ENCODE data around the gene FBXL16.

DNA sequence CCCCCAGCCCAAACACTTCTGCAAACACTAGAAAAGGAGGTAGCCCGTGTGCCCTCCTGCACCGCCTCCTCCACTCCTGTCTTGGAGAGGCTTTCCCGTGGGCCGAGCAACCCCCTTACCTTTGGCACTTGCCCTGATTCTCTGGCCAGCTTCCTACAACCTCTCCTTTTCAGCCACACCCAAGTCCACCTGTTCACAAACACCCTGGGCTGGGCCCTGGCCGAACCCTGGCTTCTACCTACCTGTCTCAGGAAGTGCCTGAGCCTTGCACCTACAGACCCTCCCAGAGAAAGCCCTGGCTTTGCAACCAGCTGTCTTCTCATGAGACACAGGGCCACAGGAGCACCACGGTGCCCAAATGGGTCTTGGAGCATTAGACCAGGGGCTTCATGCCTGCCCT, 13.3 kb upstream of the FBXL16 start:
- TF ChIP-seq, protein P1, sequence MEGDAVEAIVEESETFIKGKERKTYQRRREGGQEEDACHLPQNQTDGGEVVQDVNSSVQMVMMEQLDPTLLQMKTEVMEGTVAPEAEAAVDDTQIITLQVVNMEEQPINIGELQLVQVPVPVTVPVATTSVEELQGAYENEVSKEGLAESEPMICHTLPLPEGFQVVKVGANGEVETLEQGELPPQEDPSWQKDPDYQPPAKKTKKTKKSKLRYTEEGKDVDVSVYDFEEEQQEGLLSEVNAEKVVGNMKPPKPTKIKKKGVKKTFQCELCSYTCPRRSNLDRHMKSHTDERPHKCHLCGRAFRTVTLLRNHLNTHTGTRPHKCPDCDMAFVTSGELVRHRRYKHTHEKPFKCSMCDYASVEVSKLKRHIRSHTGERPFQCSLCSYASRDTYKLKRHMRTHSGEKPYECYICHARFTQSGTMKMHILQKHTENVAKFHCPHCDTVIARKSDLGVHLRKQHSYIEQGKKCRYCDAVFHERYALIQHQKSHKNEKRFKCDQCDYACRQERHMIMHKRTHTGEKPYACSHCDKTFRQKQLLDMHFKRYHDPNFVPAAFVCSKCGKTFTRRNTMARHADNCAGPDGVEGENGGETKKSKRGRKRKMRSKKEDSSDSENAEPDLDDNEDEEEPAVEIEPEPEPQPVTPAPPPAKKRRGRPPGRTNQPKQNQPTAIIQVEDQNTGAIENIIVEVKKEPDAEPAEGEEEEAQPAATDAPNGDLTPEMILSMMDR (IDR thresholded peaks at IDR 0.05): no peak
- TF ChIP-seq POLR2A (IDR thresholded peaks at IDR 0.05): no peak
